K562 (cell line): ENCODE results near the gene ALK. TPM values are rescaled to one million over a fixed set of nuclear protein-coding genes. Genes with fewer than 3 reads are reported as not detected.

Source experiments
- ATAC-seq: fragments of 200-7000 bp; cut with Tn5 transposase; 3 replicates; pipeline ENCODE4 v1.9.1; 2020; ENCODE audit warnings: moderate library complexity
- BruUV-seq: library from RNA; stranded (reverse); fragments of 400-500 nt; replicated peaks from 2 replicates; lab custom pipeline; 2021; lab: Mats Ljungman, UMichigan
- CTCF ChIA-PET: fragments of 300-600 bp; formaldehyde crosslinking; extraction: SDS; loops from one replicate; lab custom pipeline; 2021; ENCODE audit warnings: low intra/inter-chr PET ratio; lab: Yijun Ruan, JAX
- POLR2A ChIA-PET: fragments of 300-600, 350-650 bp; sonication (Branson Sonifier 250); formaldehyde crosslinking; extraction: SDS; loops from one replicate; lab custom pipeline; 2021; ENCODE audit warnings: antibody characterized with exemption, inconsistent platforms; lab: Yijun Ruan, JAX
- DNase-seq, 4 experiments: peaks; one replicate each; pipeline versions ENCODE4 v3.0.0 to v3.0.0-alpha.2; 2011 to 2018; ENCODE audit warnings: low spot score in 3 of 4, mixed read lengths in 3 of 4; ENCODE audit errors: extremely low read depth in 1 of 4
- FAIRE-seq: peaks from 2 replicates; lab custom pipeline; 2011; peaks lifted over from hg19 to GRCh38; lab: Jason Lieb, UNC
- H2AFZ ChIP-seq: 2 replicates; pipeline ENCODE4 v1.6.0; 2011; ENCODE audit warnings: low read depth, low read length, control low read depth, inconsistent platforms
- H3K27ac ChIP-seq: fragments of 200-600 bp; 3 replicates; pipeline ENCODE4 v1.8.0; 2011; ENCODE audit warnings: low read depth, mild to moderate bottlenecking, control low read depth, inconsistent platforms, low read length, moderate library complexity, mixed read lengths; ENCODE audit errors: extremely low read depth
- H3K27me3 ChIP-seq, 2 experiments: fragments of 300-600 bp in 1 of 2; 2 replicates in 1 of 2; 3 replicates in 1 of 2; pipeline versions ENCODE4 v1.6.0 to v1.8.0; 2011; ENCODE audit warnings: inconsistent platforms in 2 of 2, low read length in 2 of 2, mild to moderate bottlenecking in 1 of 2, mixed read lengths in 1 of 2, moderate library complexity in 1 of 2; ENCODE audit not compliant: control insufficient read depth in 2 of 2, insufficient read depth in 2 of 2
- H3K36me3 ChIP-seq: fragments of 300-600 bp; 3 replicates; pipeline ENCODE4 v1.8.0; 2011; ENCODE audit warnings: mild to moderate bottlenecking, low read length, inconsistent platforms; ENCODE audit not compliant: control insufficient read depth, insufficient read depth
- H3K4me1 ChIP-seq, 2 experiments: fragments of 200-600 bp in 1 of 2; replicated peaks in 1 of 2; 2 replicates in 1 of 2; 3 replicates in 1 of 2; pipeline versions ENCODE4 v1.5.1 to v1.8.0; 2011; ENCODE audit warnings: inconsistent platforms in 2 of 2, low read length in 2 of 2, mild to moderate bottlenecking in 1 of 2, mixed read lengths in 1 of 2, moderate library complexity in 1 of 2; ENCODE audit not compliant: control insufficient read depth in 2 of 2, insufficient read depth in 2 of 2
- H3K4me2 ChIP-seq: 2 replicates; pipeline ENCODE4 v1.6.1; 2011; ENCODE audit warnings: low read length, control low read depth, inconsistent platforms, mixed read lengths; ENCODE audit not compliant: insufficient read depth
- H3K4me3 ChIP-seq: fragments of 200-600 bp; sonication (generic), shearing (Covaris generic); 2 replicates; pipeline ENCODE4 v1.5.1; 2016; ENCODE audit warnings: control low read depth, inconsistent platforms
- H3K79me2 ChIP-seq: fragments of 200-600 bp; 3 replicates; pipeline ENCODE4 v1.8.0; 2011; ENCODE audit warnings: low read length, inconsistent platforms; ENCODE audit not compliant: control insufficient read depth, insufficient read depth
- H3K9ac ChIP-seq, 2 experiments: 2 replicates each; pipeline versions ENCODE4 v1.6.0 to v1.6.1; 2011; ENCODE audit warnings: low read depth in 2 of 2, low read length in 2 of 2, control low read depth in 1 of 2, inconsistent platforms in 1 of 2, mild to moderate bottlenecking in 1 of 2, mixed read lengths in 1 of 2; ENCODE audit not compliant: insufficient read depth in 1 of 2
- H3K9me1 ChIP-seq: one replicate; pipeline ENCODE4 v1.6.0; 2011; ENCODE audit warnings: inconsistent platforms, mild to moderate bottlenecking, low read length, moderate library complexity; ENCODE audit not compliant: control insufficient read depth, insufficient read depth
- H3K9me3 ChIP-seq: replicated peaks from 2 replicates; pipeline ENCODE4 v1.5.1; 2011; ENCODE audit warnings: low read depth, low read length, inconsistent platforms; ENCODE audit not compliant: control insufficient read depth, insufficient read depth
- H4K20me1 ChIP-seq: replicated peaks from 2 replicates; pipeline ENCODE4 v1.6.1; 2011; ENCODE audit warnings: low read length, inconsistent platforms, mixed read lengths; ENCODE audit not compliant: control insufficient read depth, insufficient read depth
- ARID2 ChIP-seq: fragments of 450-650 bp; IDR thresholded peaks from 2 replicates; pipeline ENCODE4 v1.6.1; 2017; ENCODE audit warnings: antibody characterized with exemption, mild to moderate bottlenecking
- BMI1 ChIP-seq: fragments of 150-350 bp; IDR thresholded peaks from 2 replicates; pipeline ENCODE4 v1.6.1; 2014; ENCODE audit warnings: low read length
- EHMT2 ChIP-seq: fragments of 450-650 bp; IDR thresholded peaks from 2 replicates; pipeline ENCODE4 v1.6.1; 2018; ENCODE audit warnings: antibody characterized with exemption
- KHSRP ChIP-seq: fragments of 450-650 bp; IDR thresholded peaks from 2 replicates; pipeline ENCODE4 v1.6.1; 2017
- KLF10 ChIP-seq: fragments of 250-450 bp; sonication (Bioruptor Pico); IDR thresholded peaks from 2 replicates; pipeline ENCODE4 v1.6.1; 2021; ENCODE audit warnings: matching md5 sums
- NFIX ChIP-seq: fragments of 250-450 bp; sonication (Bioruptor Pico); IDR thresholded peaks from 2 replicates; pipeline ENCODE4 v1.4.0; 2020; ENCODE audit warnings: low read depth, mild to moderate bottlenecking, moderate library complexity
- PCBP1 ChIP-seq: fragments of 200-400 bp; formaldehyde crosslinking; IDR thresholded peaks from 2 replicates; pipeline ENCODE4 v1.6.1; 2018; ENCODE audit warnings: mild to moderate bottlenecking, low read depth, low read length; ENCODE audit not compliant: poor library complexity, severe bottlenecking
- THRAP3 ChIP-seq: fragments of 450-650 bp; IDR thresholded peaks from 2 replicates; pipeline ENCODE4 v1.6.1; 2016; ENCODE audit warnings: mild to moderate bottlenecking, inconsistent platforms, borderline replicate concordance
- ZBTB5 ChIP-seq: fragments of 450-650 bp; IDR thresholded peaks from 2 replicates; pipeline ENCODE4 v1.6.1; 2017; ENCODE audit warnings: antibody characterized with exemption
- ZNF146 ChIP-seq: IDR thresholded peaks from one replicate; pipeline ENCODE4 v1.6.1; 2018; ENCODE audit warnings: missing compliant biosample characterization; ENCODE audit not compliant: unreplicated experiment
- ZNF253 ChIP-seq: fragments of 250-450 bp; sonication (Bioruptor Pico); conservative IDR thresholded peaks from 2 replicates; pipeline ENCODE4 v1.6.1; 2021; ENCODE audit warnings: mild to moderate bottlenecking
- ZNF583 ChIP-seq: fragments of 250-450 bp; sonication (Bioruptor Pico); IDR thresholded peaks from 2 replicates; pipeline ENCODE4 v1.4.0; 2020
- WGBS: fragments of 100-300 bp; shearing (Covaris generic); methylation state at CpG from one replicate; pipeline ENCODE4 v1.1.6; 2016; ENCODE audit warnings: low coverage, mixed read lengths; ENCODE audit not compliant: insufficient coverage; ENCODE audit errors: missing lambda C conversion rate; 5-methylcytosine and 5-hydroxymethylcytosine counted together
- in situ Hi-C: fragments of 300-500 bp; cut with MboI; formaldehyde crosslinking; loops from 4 replicates; pipeline ENCODE4 v1.15.0; 2018; ENCODE audit warnings: inconsistent platforms, mixed read lengths
- intact Hi-C: fragments of 100-400 bp; cut with micrococcal nuclease; formaldehyde crosslinking; loops from 2 replicates; pipeline ENCODE4 v1.14.2; 2022
- polyA plus RNA-seq, 8 experiments: library from polyadenylated mRNA; depleted of rRNA in 4 of 8; stranded (reverse) in 5 of 8; unstranded in 3 of 8; fragments of >200 nt; fragmentation: Nextera tagmentation in 2 of 8; fragmentation: Illumina TruSeq in 1 of 8; extraction: Ambion mirVana in 2 of 8; extraction: Trizol in 1 of 8; gene quantifications; 2 replicates each; pipeline versions ENCODE4 v1.2.1 to v1.2.3, GENCODE V29; 2011 to 2014; ENCODE audit warnings: inconsistent platforms in 1 of 8, missing spikeins in 1 of 8
- total RNA-seq, 7 experiments: library from RNA; depleted of rRNA in 6 of 7; stranded (reverse); fragments of >200 nt in 6 of 7; fragmentation: Illumina TruSeq in 2 of 7; extraction: Trizol in 2 of 7; gene quantifications; 2 replicates each; pipeline versions ENCODE4 v1.2.1 to v1.2.3, GENCODE V29; 2011 to 2021; ENCODE audit warnings: low replicate concordance in 1 of 7
- TF ChIP-seq, protein P1 (sequence below): fragments of 250-450 bp; sonication (Bioruptor Pico); IDR thresholded peaks from 2 replicates; pipeline ENCODE4 v1.5.1; 2021; ENCODE audit warnings: mild to moderate bottlenecking
- TF ChIP-seq, protein P2 (sequence below): IDR thresholded peaks from 3 replicates; pipeline ENCODE4 v1.6.1; 2011; ENCODE audit warnings: borderline replicate concordance, mild to moderate bottlenecking; ENCODE audit not compliant: insufficient read length, insufficient read depth
- TF ChIP-seq, protein P3 (sequence below): fragments of 150-350 bp; IDR thresholded peaks from 2 replicates; pipeline ENCODE4 v1.6.1; 2014; ENCODE audit warnings: low read depth, mild to moderate bottlenecking, low read length, borderline replicate concordance

ALK gene
- total and polyA plus RNA-seq, 9 of the 15 experiments (the other 6 are each of a cell fraction or from before 2014, with no cell fraction given): not detected

- TF ChIP-seq ZBTB5 (no peak), ZNF146 (CRISPR knock-in tag) (no peak), PCBP1 (no peak)
- TF ChIP-seq, protein P1, sequence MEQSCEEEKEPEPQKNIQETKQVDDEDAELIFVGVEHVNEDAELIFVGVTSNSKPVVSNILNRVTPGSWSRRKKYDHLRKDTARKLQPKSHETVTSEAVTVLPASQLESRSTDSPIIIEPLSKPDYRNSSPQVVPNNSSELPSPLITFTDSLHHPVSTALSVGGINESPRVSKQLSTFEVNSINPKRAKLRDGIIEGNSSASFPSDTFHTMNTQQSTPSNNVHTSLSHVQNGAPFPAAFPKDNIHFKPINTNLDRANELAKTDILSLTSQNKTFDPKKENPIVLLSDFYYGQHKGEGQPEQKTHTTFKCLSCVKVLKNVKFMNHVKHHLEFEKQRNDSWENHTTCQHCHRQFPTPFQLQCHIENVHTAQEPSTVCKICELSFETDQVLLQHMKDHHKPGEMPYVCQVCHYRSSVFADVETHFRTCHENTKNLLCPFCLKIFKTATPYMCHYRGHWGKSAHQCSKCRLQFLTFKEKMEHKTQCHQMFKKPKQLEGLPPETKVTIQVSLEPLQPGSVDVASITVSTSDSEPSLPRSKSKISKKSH (CRISPR knock-in tag): no peak
- TF ChIP-seq, all 486 proteins: peak for 0
These were observed 613.9 kb downstream of the ALK start (continued) for GRCh38 chr2:29307519-29307918.

GRCh38 chr2:29305762-29306161, 615.6 kb downstream of the ALK start:
- Histone ChIP-seq H3K4me3 (no peak overlapping the region), H3K27me3 (no peaks in the 10 kb centered on the region), H2AFZ (no peak overlapping the region), H3K9me1 (no peaks in the 10 kb centered on the region), H3K4me2 (no peak overlapping the region), H4K20me1 (no peaks in the 10 kb centered on the region; the same call in 1 of the 2 replicates), H3K9me3 (no peaks in the 10 kb centered on the region), H3K9ac (no peak overlapping the region), H3K79me2 (no peaks in the 10 kb centered on the region), H3K27ac (no peak overlapping the region), H3K4me1 (no peaks in the 10 kb centered on the region), H3K36me3 (no peaks in the 10 kb centered on the region)
- DNase-seq (no peak), FAIRE-seq (no peak), ATAC-seq (no peak)
- TF ChIP-seq NFIX (CRISPR knock-in tag) (no peak), BMI1 (no peak), KHSRP (no peak), EHMT2 (no peak), ARID2 (no peak), ZNF583 (CRISPR knock-in tag) (no peak), KLF10 (CRISPR knock-in tag) (no peak), ZNF253 (CRISPR knock-in tag) (no peak), THRAP3 (no peak)
- TF ChIP-seq, protein P2, sequence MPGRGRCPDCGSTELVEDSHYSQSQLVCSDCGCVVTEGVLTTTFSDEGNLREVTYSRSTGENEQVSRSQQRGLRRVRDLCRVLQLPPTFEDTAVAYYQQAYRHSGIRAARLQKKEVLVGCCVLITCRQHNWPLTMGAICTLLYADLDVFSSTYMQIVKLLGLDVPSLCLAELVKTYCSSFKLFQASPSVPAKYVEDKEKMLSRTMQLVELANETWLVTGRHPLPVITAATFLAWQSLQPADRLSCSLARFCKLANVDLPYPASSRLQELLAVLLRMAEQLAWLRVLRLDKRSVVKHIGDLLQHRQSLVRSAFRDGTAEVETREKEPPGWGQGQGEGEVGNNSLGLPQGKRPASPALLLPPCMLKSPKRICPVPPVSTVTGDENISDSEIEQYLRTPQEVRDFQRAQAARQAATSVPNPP: no peak
- TF ChIP-seq, protein P3, sequence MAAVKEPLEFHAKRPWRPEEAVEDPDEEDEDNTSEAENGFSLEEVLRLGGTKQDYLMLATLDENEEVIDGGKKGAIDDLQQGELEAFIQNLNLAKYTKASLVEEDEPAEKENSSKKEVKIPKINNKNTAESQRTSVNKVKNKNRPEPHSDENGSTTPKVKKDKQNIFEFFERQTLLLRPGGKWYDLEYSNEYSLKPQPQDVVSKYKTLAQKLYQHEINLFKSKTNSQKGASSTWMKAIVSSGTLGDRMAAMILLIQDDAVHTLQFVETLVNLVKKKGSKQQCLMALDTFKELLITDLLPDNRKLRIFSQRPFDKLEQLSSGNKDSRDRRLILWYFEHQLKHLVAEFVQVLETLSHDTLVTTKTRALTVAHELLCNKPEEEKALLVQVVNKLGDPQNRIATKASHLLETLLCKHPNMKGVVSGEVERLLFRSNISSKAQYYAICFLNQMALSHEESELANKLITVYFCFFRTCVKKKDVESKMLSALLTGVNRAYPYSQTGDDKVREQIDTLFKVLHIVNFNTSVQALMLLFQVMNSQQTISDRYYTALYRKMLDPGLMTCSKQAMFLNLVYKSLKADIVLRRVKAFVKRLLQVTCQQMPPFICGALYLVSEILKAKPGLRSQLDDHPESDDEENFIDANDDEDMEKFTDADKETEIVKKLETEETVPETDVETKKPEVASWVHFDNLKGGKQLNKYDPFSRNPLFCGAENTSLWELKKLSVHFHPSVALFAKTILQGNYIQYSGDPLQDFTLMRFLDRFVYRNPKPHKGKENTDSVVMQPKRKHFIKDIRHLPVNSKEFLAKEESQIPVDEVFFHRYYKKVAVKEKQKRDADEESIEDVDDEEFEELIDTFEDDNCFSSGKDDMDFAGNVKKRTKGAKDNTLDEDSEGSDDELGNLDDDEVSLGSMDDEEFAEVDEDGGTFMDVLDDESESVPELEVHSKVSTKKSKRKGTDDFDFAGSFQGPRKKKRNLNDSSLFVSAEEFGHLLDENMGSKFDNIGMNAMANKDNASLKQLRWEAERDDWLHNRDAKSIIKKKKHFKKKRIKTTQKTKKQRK: no peak
- intact Hi-C loops: no loop called here
- CTCF ChIA-PET: no interaction called here
- in situ Hi-C loops: no loop called here
- POLR2A ChIA-PET: no interaction called here
- 1% methylated on average over 6 of the region's 6 CpGs for WGBS
- no TSS peak for BruUV-seq
